ENCODE data around the gene DCX. TPM values are rescaled to one million over a fixed set of nuclear protein-coding genes. Genes with fewer than 3 reads are reported as not detected.
"Not testable (repeated sequence)": the region's sequence is repeated elsewhere in the genome, so short reads cannot be mapped to it uniquely, and the experiment has no call there.

The DCX gene
- total RNA-seq, 4 donors from 2014 or later, result 0.04 to 0.26 TPM; not detected in 2

- peaks cover 0 to 7% (median 0%) of the 10 kb centered on the region in 3 donors for H3K9me3 ChIP-seq
- H3K36me3 ChIP-seq, result no peaks in the 10 kb centered on the region
- intact Hi-C loops (cut with DNase I), result no loop called here
- peaks cover 0 to 5% (median 4%) of the 10 kb centered on the region in 3 donors for H3K4me1 ChIP-seq
- H3K27ac ChIP-seq, result no peak overlapping the region
- WGBS, 2 donors, result 17% methylated on average over 1 of the region's 2 CpGs; no CpG with 5 or more reads in 1 of the 2 donors
- no peak overlapping the region for H3K4me3 ChIP-seq
- TF ChIP-seq POLR2A (IDR thresholded peaks at IDR 0.05) (no peak), CTCF (IDR thresholded peaks at IDR 0.05) (no peak)
- no peak for DNase-seq
- no peaks in the 10 kb centered on the region for H3K27me3 ChIP-seq
These were observed 63.6 kb downstream of the DCX start for GRCh38 chrX:111348429-111348828.

DNA sequence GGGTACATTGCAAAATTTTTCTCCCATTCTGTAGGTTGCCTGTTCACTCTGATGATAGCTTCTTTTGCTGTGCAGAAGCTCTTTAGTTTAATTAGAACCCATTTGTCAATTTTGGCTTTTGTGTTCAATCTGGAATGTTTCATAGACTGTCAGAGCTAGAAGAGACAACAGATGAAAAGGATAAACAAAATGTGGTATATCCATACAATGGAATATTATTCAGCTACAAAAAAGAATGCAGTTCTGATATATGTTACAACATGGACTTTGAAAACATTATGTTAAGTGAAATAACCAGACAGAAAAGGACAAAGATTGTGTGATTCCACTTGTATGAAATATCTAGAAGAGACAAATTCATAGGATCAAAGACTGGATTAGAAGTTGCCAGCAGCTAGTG is 65.8 kb downstream of the DCX start:
- H3K9me3 ChIP-seq; intact Hi-C loops (cut with DNase I); DNase-seq; H3K27me3 ChIP-seq; H3K4me3 ChIP-seq; H3K4me1 ChIP-seq; H3K36me3 ChIP-seq; H3K27ac ChIP-seq: not testable (repeated sequence)

DNA sequence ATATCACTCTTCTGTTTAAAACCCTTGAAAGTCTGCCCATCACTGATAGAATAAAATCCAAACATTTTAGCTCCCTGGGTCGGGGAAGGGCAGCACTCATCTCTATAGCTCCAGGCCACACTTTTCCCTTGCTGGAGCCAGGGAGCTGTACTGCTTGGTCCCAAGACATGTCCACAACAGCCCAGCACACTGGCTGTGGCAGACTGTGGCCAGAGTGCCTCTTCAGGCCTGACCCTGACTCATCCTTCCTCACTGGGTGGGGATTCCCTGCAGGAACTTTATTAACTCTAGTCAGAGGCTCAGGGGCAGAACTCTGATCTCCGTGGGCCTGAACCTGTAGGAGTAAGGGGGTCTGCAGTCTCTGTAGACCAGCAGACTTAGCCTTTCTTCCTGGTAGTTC is 71.9 kb downstream of the DCX start:
- TF ChIP-seq CTCF (IDR thresholded peaks at IDR 0.05), result no peak
- no peak for TF ChIP-seq POLR2A (IDR thresholded peaks at IDR 0.05)
- DNase-seq, result no peak
- whole genome bisulfite sequencing, 2 donors, result 29 to 40% methylated on average over 1 of the region's 2 CpGs
- Histone ChIP-seq H3K27ac (no peak overlapping the region), H3K27me3 (peaks cover 0 to 3% (median 0%) of the 10 kb centered on the region in 4 donors), H3K9me3 (no peaks in the 10 kb centered on the region), H3K4me1 (no peaks in the 10 kb centered on the region), H3K4me3 (no peak overlapping the region), H3K36me3 (no peaks in the 10 kb centered on the region)
- intact Hi-C loops (cut with DNase I), result no loop called here

GRCh38 chrX:111339212-111339611 is 72.8 kb downstream of the DCX start:
- Histone ChIP-seq H3K4me1 (no peaks in the 10 kb centered on the region), H3K36me3 (no peaks in the 10 kb centered on the region), H3K9me3 (no peaks in the 10 kb centered on the region), H3K27me3 (peaks cover 0 to 3% (median 0%) of the 10 kb centered on the region in 4 donors), H3K4me3 (no peak overlapping the region), H3K27ac (no peak overlapping the region)
- no peak for DNase-seq
- intact Hi-C loops (cut with DNase I), result no loop called here
- TF ChIP-seq POLR2A (IDR thresholded peaks at IDR 0.05), result no peak
- no peak for TF ChIP-seq CTCF (IDR thresholded peaks at IDR 0.05)

GRCh38 chrX:111338095-111338698 is 73.8 kb downstream of the DCX start:
- 40 to 47% methylated on average over 4 of the region's 4 CpGs for WGBS, 2 donors
- Histone ChIP-seq H3K27me3 (peaks cover 0 to 3% (median 0%) of the 10 kb centered on the region in 4 donors), H3K4me1 (no peaks in the 10 kb centered on the region), H3K4me3 (no peak overlapping the region), H3K27ac (no peak overlapping the region), H3K9me3 (no peaks in the 10 kb centered on the region), H3K36me3 (no peaks in the 10 kb centered on the region)
- DNase-seq, result no peak
- no peak for TF ChIP-seq POLR2A (IDR thresholded peaks at IDR 0.05)
- no peak for TF ChIP-seq CTCF (IDR thresholded peaks at IDR 0.05)
- intact Hi-C loops (cut with DNase I), result no loop called here
